Endometrium (tissue), 2 donors: ENCODE results near the gene ZNF507.
"Not testable (repeated sequence)": the region's sequence is repeated elsewhere in the genome, so short reads cannot be mapped to it uniquely, and the experiment has no call there.

Experiments used
- FAIRE-seq: peaks from 2 replicates; lab custom pipeline; 2012; peaks lifted over from hg19 to GRCh38; lab: Jason Lieb, UNC
- donor health status: control.
- donor health status: control.

ZNF507 gene

DNA sequence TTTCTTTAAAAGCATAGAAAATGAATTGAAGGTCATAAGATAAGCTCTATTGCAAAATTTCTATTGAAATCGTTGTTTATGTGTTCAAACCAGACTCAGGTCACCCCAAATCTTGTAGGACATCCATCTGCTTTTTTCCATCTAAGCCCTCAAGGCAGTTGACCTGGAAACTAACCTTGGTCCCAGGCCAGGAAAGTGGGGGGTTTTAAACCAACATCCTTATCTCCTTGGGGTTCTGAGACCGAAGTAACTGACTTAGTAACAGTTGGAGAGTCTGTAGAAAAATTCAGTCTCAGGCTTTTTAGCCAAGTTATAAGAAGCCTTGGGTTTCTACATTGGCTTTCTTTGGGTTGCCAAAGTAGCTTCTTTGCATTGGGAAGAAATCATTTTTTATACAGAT lies 23.4 kb downstream of the ZNF507 start:
- FAIRE-seq: no peak

DNA sequence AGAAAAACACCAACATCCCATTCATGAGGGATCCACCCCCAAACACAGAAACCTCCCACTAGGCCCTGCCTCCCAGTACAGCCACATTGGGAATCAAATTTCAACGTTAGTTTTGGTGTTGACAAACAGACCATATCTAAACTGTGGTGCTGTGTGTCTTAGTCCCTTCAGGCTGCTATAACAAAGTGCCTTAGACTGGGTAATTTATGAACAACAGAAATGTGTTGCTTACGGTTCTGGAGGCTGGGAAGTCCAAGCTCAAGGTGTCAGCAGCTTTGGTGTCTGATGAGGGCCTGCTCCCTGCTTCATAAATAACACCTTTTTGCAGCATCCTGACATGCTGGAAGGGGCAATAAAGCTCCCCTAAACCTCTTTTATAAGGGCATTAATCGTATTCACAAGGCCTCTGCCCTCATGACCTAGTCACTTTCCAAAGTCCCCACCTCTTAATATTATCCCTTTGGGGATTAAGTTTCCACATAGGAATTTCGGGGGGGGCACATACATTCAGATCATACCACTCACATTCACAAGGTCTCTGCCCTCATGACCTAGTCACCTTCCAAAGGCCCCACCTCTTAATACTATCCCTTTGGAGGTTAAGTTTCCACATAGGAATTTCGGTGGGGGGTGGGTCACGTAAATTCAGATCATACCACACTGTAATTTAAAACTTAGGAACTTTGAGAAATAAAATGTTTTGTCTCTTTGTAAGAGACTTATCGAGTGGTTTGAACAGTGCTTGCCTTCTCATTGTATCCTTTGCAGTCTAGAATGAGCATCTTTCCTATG lies 27.5 kb downstream of the ZNF507 start:
- no peak for FAIRE-seq

DNA sequence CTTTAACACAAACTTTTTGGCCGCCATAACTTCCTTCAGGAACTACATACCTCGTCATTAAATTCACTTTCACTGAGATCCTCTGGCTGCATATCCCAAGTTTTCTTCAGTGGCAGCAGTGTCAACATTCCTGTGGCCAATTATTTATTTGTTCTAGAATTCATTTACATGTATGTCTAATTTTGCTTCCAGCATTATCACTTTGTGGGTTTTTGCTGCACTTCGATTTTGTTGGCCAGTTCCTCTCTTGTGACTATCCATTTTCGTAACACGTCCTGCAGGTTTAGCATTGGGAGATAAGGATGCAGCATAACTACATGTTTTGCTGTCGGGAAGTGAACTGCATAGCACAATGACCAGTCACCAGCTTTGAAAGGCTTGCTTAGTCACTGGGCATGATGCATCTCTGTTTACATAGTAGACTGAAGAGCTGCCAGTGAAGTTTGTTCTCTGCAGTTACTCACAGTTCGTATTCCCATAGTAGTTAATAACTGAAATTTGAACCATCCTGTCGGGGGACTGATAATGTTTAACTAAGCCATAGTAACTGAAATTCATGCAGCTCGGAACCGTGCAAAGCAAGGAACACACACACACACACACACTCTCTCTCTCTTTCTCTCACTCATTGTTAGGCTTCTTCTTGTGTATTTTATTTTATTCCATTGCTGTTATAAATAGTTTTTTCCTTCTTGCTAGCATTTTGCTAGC lies 28.3 kb downstream of the ZNF507 start:
- no peak for FAIRE-seq

DNA sequence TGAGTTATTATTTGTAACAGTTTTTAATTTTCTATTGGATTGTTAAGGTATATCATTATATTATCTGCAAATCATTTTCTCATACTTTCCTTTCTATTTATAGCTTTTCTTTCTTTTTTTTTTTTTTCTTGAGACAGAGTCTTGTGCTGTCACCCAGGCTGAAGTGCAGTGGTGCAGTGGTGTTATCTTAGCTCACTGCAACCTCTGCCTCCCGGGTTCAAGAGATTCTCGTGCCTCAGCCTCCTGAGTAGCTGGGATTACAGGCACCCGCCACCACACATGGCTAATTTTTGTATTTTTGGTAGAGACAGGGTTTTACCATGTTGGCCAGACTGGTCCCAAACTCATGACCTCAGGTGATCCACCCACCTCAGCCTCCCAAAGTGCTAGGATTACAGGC lies 29.0 kb downstream of the ZNF507 start:
- FAIRE-seq: not testable (repeated sequence)

DNA sequence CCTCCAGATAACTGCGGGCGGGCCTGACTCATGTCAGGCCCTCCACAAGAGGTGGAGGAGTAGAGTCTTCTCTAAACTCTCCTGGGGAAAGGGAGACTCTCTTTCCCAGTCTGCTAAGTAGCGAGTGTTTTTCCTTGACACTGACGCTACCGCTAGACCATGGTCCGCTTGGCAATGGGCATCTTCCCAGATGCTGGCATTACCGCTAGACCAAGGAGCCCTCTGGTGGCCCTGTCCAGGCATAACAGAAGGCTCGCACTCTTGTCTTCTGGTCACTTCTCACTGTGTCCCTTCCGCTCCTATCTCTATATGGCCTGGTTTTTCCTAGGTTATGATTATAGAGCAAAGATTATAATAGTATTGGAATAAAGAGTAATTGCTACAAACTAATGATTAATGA lies 31.7 kb downstream of the ZNF507 start:
- FAIRE-seq: not testable (repeated sequence)

DNA sequence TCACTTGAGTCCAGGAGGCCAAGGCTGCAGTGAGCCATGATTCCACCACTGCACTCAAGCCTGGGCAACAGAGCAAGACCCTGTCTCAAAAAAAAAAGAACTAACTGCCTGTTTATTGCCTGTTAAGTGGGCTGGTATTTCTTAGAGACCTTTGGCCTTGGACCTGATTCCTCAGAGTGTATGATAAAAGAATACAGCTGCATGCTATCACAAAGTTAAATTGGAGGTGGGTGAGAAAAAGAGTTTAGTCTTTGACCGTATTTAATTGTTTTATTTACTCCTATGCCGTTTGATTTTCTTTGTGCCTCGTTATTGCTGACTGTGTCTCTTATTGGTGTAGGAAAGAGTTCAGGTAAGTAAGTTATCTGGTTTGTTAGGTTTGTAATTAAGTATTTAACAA lies 34.9 kb downstream of the ZNF507 start:
- no peak for FAIRE-seq

DNA sequence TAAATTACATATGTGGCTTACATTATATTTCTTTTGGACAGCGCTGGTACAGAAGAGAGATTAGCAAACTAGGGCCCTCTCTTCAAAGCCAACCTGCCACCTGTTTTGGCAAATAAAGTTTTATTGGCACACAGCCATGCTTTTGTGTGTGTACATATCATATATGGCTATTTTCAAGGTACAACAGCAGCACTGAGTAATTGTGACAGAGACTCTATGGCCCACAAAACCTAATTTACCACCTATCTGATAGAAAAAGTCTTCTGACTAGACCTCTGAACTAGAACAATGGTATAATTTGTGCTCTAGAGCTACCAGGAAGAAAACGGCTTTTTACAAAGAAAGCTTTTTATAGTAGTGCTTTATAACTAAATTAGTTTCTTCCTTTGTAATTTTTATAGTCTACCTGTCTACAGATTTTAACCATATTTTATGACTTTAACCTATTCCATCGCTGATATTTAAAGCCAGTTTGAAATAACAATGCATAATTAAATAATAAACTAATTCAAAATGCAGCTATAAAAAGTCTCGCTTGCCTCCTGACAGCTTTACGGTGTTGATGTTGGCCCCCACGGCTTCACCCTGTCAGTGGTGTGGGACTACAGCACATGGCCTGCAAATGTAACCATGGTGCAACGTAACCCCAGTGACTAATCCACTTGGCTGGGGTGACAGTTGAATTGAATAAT lies 42.4 kb downstream of the ZNF507 start:
- peak; percentile 95 for FAIRE-seq

DNA sequence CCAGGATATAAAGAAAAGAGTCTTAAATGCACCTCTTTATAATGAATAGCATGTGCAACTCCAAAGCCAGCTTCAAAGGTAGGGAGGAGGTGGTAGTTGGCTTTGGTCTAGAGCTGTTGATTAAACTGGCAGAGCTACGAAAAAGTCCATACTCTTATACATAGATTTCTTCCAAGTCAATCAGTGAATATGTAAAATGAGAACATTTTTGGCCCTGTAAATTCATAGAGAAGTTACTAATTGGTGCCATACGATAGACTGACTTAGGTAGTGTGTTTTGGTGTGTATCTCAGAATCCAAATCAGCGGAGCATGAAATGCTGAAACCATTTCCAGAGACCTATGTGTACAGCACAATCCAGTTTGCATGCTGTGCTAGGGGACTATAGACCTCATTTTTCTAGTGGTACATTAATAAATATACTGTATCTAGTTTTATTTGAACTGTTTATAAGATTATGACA lies 43.0 kb downstream of the ZNF507 start:
- FAIRE-seq: no peak

DNA sequence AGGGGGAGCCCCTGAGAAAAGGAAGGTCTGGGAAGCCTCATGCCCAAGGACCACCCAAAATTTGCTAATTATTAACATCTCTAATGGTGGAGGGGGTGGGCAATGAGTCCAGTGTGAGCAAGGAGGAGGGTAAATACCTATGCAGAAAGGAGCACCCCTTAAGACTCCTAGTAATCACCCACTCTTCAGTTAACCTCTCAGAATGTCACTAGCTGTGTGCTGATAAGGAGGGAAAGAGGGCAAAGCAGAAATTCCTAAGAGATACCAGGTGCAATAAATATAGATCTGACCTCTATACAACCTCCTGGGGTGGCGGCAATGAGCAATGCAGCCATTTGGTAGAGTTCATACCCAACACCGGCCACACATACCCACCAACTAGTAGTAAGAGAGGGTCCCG lies 47.5 kb downstream of the ZNF507 start:
- no peak for FAIRE-seq

DNA sequence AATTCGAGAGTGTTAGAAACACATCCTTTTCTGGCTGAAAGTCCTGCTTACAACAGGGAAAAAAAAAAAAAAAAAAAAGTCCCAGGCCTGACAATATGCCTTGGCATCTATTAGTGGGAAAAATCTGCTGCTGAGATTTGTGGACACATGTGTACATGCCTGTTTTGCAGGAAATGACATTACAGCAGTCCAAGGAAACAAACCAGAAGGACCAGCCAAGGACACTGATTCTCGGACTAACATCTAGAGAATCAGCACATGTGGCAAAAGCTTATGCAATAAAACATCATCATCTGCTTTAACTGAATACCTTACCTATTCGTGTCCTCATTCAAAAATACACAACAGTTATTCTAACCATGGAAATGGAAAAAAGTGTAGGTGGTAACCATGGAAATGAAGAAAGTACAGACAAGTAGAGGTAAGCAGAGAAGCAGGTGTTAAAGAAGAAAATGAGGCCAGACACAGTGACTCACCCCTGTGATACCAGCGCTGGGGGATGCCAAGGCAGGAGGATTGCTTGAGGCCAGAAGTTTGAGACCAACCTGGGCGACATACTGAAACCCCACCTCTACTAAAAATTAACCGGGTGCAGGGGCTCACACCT lies 50.7 kb downstream of the ZNF507 start:
- no peak for FAIRE-seq

DNA sequence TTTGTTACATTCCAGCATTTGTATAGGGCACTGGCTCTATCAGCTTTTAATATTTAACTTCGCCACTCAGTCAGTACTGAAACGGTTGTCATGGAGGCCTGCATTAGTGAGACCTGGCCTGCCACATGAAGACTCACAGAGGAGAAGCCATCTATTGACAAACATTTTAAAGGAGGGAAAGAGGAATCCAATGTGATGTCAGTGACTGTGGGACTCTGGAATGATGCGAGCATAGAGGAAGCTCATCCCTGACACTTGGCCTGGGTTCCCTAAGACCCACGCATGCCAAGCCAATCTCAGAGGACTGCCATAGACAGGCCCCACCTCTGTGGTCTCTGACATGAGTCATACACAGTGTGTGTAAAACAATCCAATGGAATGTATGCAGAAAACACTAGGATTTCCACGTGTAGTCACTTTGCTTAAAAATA lies 52.3 kb downstream of the ZNF507 start:
- FAIRE-seq: no peak

DNA sequence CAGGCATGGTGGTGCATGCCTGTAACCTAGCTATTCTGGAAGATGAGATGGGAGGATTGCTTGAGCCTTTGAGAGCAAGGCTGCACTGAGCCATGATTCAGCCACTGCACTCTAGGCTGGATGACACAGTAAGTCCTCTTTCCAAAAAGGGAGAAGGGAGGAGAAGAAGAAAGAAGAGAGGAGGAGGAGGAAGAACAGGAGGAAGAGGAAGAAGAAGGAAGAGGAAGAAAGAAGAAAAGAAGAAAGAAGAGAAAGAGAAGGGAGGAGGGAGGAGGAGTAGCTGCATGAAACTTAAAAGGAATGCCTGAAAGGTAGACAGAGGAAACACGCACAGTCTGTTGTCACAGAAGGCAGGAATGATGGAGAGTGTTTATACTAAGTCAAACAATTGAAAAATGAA lies 56.6 kb downstream of the ZNF507 start:
- FAIRE-seq: no peak

DNA sequence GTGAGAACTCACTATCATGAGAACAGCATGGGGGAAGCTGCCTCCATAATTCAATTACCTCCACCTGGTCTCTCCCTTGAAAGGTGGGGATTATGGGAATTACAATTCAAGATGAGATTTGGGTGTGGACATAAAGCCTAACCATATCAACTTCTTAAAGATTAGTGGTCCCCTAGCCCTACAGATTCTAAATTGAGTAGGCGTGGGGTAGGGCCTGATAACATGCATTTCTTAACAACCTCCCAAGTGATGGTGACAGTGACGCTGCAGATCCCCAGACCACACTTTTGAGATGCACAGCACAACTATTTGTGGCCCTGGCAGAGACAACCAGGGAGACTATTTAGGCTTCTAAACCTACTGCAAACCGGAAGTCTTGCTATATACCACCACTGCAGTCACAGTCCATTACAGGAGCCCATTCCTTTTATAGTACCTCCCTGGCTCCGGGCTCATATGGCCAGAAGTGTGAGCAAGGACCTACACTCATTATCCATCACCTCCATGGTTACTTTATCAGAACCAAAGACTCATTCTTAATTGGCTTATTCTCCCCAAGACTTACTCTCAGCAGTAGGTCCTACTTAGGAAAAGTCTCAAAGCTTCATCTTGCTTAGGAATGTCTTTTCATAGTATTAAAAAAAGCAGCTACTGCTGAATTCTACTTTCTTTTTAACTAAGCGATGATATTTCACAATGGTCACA lies 58.0 kb downstream of the ZNF507 start:
- FAIRE-seq: no peak

DNA sequence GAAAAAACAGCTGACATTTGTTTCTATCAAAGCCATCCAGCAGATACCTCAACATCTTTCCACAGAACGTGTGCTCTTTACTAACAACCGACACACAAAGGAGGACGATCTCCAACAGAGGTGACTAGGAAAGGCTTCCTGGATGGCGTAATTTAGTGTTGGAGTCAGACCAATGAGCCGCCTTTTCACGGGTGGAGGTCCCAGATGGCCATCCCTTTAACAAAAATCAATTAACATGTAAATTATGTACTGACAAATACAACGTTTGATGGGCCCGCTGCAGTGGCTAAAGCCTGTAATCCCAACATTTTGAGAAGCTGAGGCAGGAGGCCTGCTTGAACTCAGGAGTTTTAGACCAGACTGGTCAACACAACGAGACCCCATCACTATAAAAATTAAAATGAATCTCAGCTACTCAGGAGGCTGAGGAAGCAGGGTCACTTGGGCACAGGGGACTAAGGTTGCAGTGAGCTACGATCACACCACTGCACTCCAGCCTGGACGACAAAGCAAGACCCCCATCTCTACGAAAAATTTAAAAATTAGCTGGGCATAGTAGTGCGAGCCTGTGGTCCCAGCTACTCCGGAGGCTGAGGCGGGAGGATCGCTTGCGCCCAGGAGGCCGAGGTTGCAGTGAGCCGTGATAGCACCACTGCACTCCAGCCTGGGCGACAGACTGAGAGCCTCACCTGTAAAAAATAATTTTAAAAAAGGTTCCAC lies 59.0 kb downstream of the ZNF507 start:
- no peak for FAIRE-seq

DNA sequence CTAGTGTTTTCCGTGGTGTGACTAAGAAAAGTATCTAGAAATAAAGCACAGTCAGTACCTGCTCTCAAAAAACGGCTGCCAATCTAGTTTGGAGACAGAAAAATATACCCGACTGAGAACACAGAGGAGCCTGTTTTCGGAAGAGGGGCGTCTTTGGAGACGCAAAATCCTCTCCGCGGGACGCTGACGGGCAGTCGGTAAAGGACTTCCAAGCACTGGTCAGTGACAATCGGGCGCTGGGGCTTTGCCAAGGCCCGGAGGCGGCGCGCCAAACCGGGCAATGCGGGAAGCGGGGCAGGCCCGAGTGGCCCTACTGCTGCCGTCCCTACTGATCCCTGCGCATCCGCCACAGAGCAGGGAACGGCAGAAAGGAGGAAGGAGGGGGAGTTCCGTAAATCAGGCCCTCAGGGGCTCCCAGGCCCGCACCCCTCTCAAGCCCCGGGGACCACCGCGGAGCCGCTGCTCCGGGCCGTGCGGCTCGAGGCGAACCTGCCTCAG lies 59.6 kb downstream of the ZNF507 start:
- FAIRE-seq: no peak

DNA sequence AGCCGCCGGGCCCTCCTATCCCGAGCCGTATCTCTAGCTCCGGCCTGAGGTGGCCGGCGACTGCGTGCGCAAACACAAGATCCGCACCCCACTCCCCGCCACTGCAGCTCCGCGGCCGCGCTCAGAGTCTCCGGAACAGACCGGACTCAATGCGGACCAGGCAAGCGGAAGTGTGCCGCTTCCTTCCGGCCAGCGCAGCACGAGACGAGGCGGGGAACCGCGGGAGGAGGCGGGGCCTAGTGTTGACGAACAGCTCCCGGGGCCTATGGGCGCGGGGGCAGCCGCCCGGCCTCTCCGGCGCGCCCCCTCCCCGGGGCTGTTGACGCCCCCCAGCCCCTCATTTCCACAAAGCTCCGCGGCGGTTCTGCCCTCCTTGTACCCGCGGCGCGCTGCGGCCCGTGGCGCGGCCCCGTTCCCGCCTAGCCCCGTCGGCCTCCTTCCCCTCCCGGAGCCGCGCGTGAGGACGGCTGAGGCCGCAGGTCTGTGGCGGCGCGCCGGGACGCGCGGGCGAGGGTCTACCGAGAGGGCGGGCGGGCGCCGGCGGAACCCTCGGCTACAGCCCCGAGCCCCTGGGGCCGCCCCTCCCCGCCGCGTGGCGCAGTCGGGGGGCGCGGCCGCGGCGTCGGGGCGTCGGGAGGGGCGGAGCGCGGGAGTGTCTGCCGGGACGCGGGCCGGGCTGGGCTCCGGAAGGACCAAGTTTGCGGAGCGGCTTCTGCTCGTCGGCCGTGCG lies 60.2 kb downstream of the ZNF507 start, which contains the start of gene DPY19L3:
Gene DPY19L3, plus strand, starts transcription at position 340 of the 730 bp plus-strand sequence. CDS start 2,484 bp downstream, outside the sequence.
- FAIRE-seq: no peak

DNA sequence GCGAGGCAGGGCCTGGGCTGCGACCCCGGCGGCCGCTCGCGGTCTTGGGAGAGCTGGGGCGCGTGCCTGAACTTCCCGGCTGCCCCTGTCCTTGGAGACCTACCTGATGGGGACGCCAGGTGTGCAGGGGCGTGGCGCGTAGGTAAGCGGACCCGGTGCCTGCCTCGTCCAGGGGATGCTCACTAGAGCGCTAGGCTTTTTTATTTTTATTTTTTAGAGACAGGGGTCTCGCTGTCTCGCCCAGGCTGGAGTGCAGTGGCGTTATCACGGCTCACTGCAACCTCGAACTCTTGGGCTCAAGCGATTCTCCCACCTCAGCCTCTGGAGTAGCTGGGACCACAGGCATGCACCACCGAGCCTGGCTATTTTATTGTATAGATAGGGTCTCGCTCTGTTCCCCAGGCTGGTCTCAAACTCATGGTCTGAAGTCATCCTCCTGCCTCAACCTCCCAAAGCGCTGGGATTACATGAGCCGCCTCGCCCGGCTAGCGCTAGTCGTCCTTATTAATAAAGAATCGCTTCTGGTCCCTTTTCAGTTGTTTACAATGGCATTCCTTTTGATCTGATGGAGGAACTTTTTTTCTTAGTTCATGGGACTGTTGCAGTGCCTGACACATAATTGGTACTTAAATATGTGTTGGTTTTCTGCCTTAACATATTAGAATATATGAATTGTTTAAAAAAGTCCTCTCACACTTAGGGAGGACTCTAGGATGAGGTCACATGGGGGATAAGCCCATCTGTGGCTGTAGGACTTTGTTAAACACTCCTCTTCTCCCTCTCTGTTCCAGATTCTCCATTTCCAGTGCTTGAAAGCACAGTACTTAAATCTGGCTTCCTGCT lies 61.0 kb downstream of the ZNF507 start:
- FAIRE-seq: no peak

DNA sequence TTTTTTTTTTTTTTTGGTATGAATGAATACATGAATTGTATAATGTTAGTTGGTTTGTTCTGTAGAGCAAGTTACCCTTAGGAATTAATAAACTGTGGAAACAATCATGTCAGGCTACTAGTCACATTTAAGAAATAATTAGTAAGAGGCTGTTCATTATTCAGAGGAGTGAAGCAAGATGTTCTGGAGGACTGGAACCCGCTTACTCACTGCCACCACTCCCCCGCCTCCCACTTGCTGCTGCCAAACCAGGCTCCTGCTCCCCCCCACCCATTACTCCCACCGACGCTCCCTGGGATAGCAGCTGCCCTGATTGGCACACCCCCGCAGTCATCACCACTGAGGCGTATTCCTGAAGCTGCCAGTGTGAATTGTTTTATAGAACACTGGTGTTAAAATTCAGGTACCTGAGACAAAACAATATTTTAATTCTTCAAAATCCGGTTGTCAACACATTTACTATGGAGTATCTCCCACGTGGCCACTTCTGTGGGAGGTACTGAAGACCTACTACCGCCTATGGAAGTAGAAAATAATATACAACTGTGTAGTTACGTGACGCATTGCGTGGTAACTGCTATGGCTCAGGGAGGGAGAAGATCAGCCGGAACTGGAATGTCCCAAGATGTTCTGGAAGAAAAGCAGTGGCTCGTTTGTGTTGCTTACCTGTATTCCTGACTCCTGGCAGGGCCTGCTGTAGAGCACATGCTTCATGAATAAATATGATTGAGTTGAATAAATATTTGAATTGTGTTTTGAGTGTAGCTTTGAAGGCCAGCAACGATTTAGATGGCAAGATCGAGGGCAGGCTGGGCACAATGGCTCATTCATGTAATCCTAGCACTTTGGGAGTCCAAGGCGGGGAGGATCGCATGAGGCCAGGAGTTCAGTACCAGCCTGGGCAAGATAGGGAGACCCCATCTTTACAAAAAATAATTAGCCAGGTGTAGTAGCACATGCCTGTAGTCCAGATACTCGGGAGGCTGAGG lies 61.9 kb downstream of the ZNF507 start:
- no peak for FAIRE-seq
